ENCODE data around the gene RNF212.

GRCh38 chr4:1056671-1057402 is 56.5 kb downstream of the RNF212 start:
- TF ChIP-seq EZH2phosphoT487 (IDR thresholded peaks at IDR 0.05; ENCODE audit: insufficient read depth, low read depth) = no peak
- no peak for TF ChIP-seq EZH2 (IDR thresholded peaks at IDR 0.05; ENCODE audit: insufficient read depth, poor library complexity, severe bottlenecking)

All from GM23248 (cell line).